Activated B cell treated with CpG ODN at 0.5 μM for 24 hours (primary cell): ENCODE results near the gene TUFT1. TPM values are rescaled to one million over a fixed set of nuclear protein-coding genes. Genes with fewer than 3 reads are reported as not detected.

Experiments used
- ATAC-seq: fragments of 200-7000 bp; cut with Tn5 transposase; one replicate; pipeline ENCODE4 v1.10.0; 2021; ENCODE audit warnings: low read depth, mild to moderate bottlenecking, moderate library complexity
- CTCF ChIA-PET: fragments of 350-600 bp; sonication (Branson Sonifier 250); formaldehyde crosslinking; loops from one replicate; lab custom pipeline; 2021; ENCODE audit warnings: antibody characterized with exemption; lab: Charles Lee
- POLR2A ChIA-PET: fragments of 350-600 bp; sonication (Branson Sonifier 250); formaldehyde crosslinking; loops from one replicate; lab custom pipeline; 2021; ENCODE audit warnings: antibody characterized with exemption; lab: Charles Lee
- DNase-seq: peaks from one replicate; pipeline ENCODE4 v3.0.0; 2022
- H3K27ac Mint-ChIP-seq: one replicate; pipeline ENCODE4 v1.8.0; 2020; ENCODE audit warnings: mixed read lengths
- H3K27me3 Mint-ChIP-seq: one replicate; pipeline ENCODE4 v1.8.0; 2021; ENCODE audit warnings: mixed read lengths
- H3K36me3 Mint-ChIP-seq: one replicate; pipeline ENCODE4 v1.8.0; 2021; ENCODE audit warnings: low read depth, mixed read lengths
- H3K4me1 Mint-ChIP-seq: one replicate; pipeline ENCODE4 v1.8.0; 2021; ENCODE audit warnings: mixed read lengths
- H3K4me3 Mint-ChIP-seq: one replicate; pipeline ENCODE4 v1.8.0; 2020; ENCODE audit warnings: mild to moderate bottlenecking, mixed read lengths
- H3K9me3 Mint-ChIP-seq: one replicate; pipeline ENCODE4 v1.8.0; 2020; ENCODE audit warnings: mixed read lengths
- CTCF ChIP-seq: fragments of 200-600 bp; IDR thresholded peaks from one replicate; pipeline ENCODE4 v1.8.0; 2022; ENCODE audit warnings: antibody characterized with exemption, mild to moderate bottlenecking
- intact Hi-C: fragments of 100-400 bp; cut with micrococcal nuclease; formaldehyde crosslinking; loops from one replicate; pipeline ENCODE4 v1.15.1; 2024
- total RNA-seq: library from RNA; stranded (reverse); gene quantifications from 2 replicates; pipeline ENCODE4 v1.2.3, GENCODE V29; 2022

Gene TUFT1
- total RNA-seq, 1 donor from 2014 or later, result 2.3 TPM

GRCh38 chr1:151502035-151502700 is 37.9 kb upstream of the TUFT1 start:
- no peaks in the 10 kb centered on the region for H3K9me3 Mint-ChIP-seq
- ATAC-seq (no peak), DNase-seq (no peak)
- no peak overlapping the region for H3K27ac Mint-ChIP-seq
- ChIA-PET POLR2A (no interaction called here), CTCF (no interaction called here)
- H3K27me3 Mint-ChIP-seq, result peaks cover 2% of the 10 kb centered on the region
- no peaks in the 10 kb centered on the region for H3K36me3 Mint-ChIP-seq
- TF ChIP-seq CTCF, result no peak
- intact Hi-C loops, result no loop called here
- H3K4me3 Mint-ChIP-seq, result no peak overlapping the region
- H3K4me1 Mint-ChIP-seq, result no peaks in the 10 kb centered on the region

- H3K27me3 Mint-ChIP-seq, result peaks cover 2% of the 10 kb centered on the region
- TF ChIP-seq CTCF, result no peak
- DNase-seq (no peak), ATAC-seq (no peak)
- H3K27ac Mint-ChIP-seq, result no peak overlapping the region
- H3K4me3 Mint-ChIP-seq, result no peak overlapping the region
- ChIA-PET POLR2A (no interaction called here), CTCF (no interaction called here)
- no peaks in the 10 kb centered on the region for H3K36me3 Mint-ChIP-seq
- no peaks in the 10 kb centered on the region for H3K4me1 Mint-ChIP-seq
- intact Hi-C loops, result no loop called here
- H3K9me3 Mint-ChIP-seq, result no peaks in the 10 kb centered on the region
Observed at GRCh38 chr1:151502859-151503780, 37.0 kb upstream of the TUFT1 start.

- peaks cover 2% of the 10 kb centered on the region for H3K27me3 Mint-ChIP-seq
- ChIA-PET POLR2A (no interaction called here), CTCF (no interaction called here)
- no peaks in the 10 kb centered on the region for H3K9me3 Mint-ChIP-seq
- H3K27ac Mint-ChIP-seq, result no peak overlapping the region
- intact Hi-C loops, result no loop called here
- H3K4me1 Mint-ChIP-seq, result no peaks in the 10 kb centered on the region
- TF ChIP-seq CTCF, result no peak
- DNase-seq (no peak), ATAC-seq (no peak)
- H3K4me3 Mint-ChIP-seq, result no peak overlapping the region
- no peaks in the 10 kb centered on the region for H3K36me3 Mint-ChIP-seq
Observed at GRCh38 chr1:151504252-151504651, 35.9 kb upstream of the TUFT1 start.

GRCh38 chr1:151504759-151505158 is 35.4 kb upstream of the TUFT1 start:
- ATAC-seq, result no peak
- CTCF ChIA-PET, result no interaction called here

More at GRCh38 chr1:151504759-151505158, 35.4 kb upstream of the TUFT1 start:
- peaks cover 2% of the 10 kb centered on the region for H3K27me3 Mint-ChIP-seq
- H3K4me3 Mint-ChIP-seq, result no peak overlapping the region
- H3K27ac Mint-ChIP-seq, result no peak overlapping the region
- TF ChIP-seq CTCF, result no peak
- intact Hi-C loops, result no loop called here
- POLR2A ChIA-PET, result no interaction called here
- H3K36me3 Mint-ChIP-seq, result no peaks in the 10 kb centered on the region
- no peaks in the 10 kb centered on the region for H3K9me3 Mint-ChIP-seq
- DNase-seq, result no peak
- H3K4me1 Mint-ChIP-seq, result no peaks in the 10 kb centered on the region
